HEK293 (cell line): ENCODE measurements around the gene MYO5B.

ENCODE experiments used
- GFI1B ChIP-seq: fragments of 450-650 bp; formaldehyde crosslinking; IDR thresholded peaks from 2 replicates; pipeline ENCODE4 v1.5.1; 2016; ENCODE audit warnings: missing biosample characterization, missing genetic modification characterization
- GLIS1 ChIP-seq: fragments of 450-650 bp; formaldehyde crosslinking; IDR thresholded peaks from 2 replicates; pipeline ENCODE4 v1.5.1; 2016; ENCODE audit warnings: missing biosample characterization, missing genetic modification characterization
- KLF10 ChIP-seq: fragments of 450-650 bp; IDR thresholded peaks from 2 replicates; pipeline ENCODE4 v1.5.1; 2018; ENCODE audit warnings: missing biosample characterization, mild to moderate bottlenecking, missing genetic modification characterization
- KLF17 ChIP-seq: fragments of 450-650 bp; formaldehyde crosslinking; IDR thresholded peaks from 2 replicates; pipeline ENCODE4 v1.5.1; 2016; ENCODE audit warnings: missing biosample characterization, missing genetic modification characterization
- KLF8 ChIP-seq: fragments of 450-650 bp; formaldehyde crosslinking; IDR thresholded peaks from 2 replicates; pipeline ENCODE4 v1.5.1; 2016; ENCODE audit warnings: missing biosample characterization, missing genetic modification characterization
- KLF9 ChIP-seq: fragments of 450-650 bp; formaldehyde crosslinking; IDR thresholded peaks from 2 replicates; pipeline ENCODE4 v1.5.1; 2016; ENCODE audit warnings: missing biosample characterization, missing genetic modification characterization, low read depth
- MEIS1 ChIP-seq: sonication (generic); formaldehyde crosslinking; IDR thresholded peaks from 2 replicates; pipeline ENCODE4 v1.8.1; 2022; ENCODE audit warnings: missing genetic modification reagents, mild to moderate bottlenecking, borderline replicate concordance
- MYNN ChIP-seq: fragments of 450-650 bp; formaldehyde crosslinking; IDR thresholded peaks from 2 replicates; pipeline ENCODE4 v1.5.1; 2016; ENCODE audit warnings: missing biosample characterization, missing genetic modification characterization, borderline replicate concordance
- TCF7L2 ChIP-seq: IDR thresholded peaks from 2 replicates; pipeline ENCODE4 v1.6.1; 2011; ENCODE audit warnings: low read depth, mild to moderate bottlenecking, inconsistent platforms, low read length, moderate library complexity, borderline replicate concordance
- WT1 ChIP-seq: fragments of 450-650 bp; formaldehyde crosslinking; IDR thresholded peaks from 2 replicates; pipeline ENCODE4 v1.5.1; 2016; ENCODE audit warnings: missing biosample characterization, missing genetic modification characterization
- ZBTB20 ChIP-seq: fragments of 450-650 bp; formaldehyde crosslinking; IDR thresholded peaks from 2 replicates; pipeline ENCODE4 v1.5.1; 2016; ENCODE audit warnings: missing biosample characterization, missing genetic modification characterization
- ZNF114 ChIP-seq: fragments of 450-650 bp; formaldehyde crosslinking; IDR thresholded peaks from 2 replicates; pipeline ENCODE4 v1.5.0; 2017; ENCODE audit warnings: missing biosample characterization, missing genetic modification characterization
- ZNF26 ChIP-seq: fragments of 450-650 bp; formaldehyde crosslinking; IDR thresholded peaks from 2 replicates; pipeline ENCODE4 v1.5.1; 2016; ENCODE audit warnings: missing biosample characterization, missing genetic modification characterization
- ZNF473 ChIP-seq: fragments of 450-650 bp; formaldehyde crosslinking; IDR thresholded peaks from 2 replicates; pipeline ENCODE4 v1.5.1; 2017; ENCODE audit warnings: missing biosample characterization, missing genetic modification characterization
- ZNF501 ChIP-seq: fragments of 450-650 bp; formaldehyde crosslinking; IDR thresholded peaks from 2 replicates; pipeline ENCODE4 v1.5.1; 2016; ENCODE audit warnings: missing biosample characterization, missing genetic modification characterization
- ZNF530 ChIP-seq: fragments of 450-650 bp; formaldehyde crosslinking; IDR thresholded peaks from 2 replicates; pipeline ENCODE4 v1.5.1; 2016; ENCODE audit warnings: low read depth, missing biosample characterization, missing genetic modification characterization
- ZNF660 ChIP-seq: fragments of 450-650 bp; IDR thresholded peaks from 2 replicates; pipeline ENCODE4 v1.5.1; 2018; ENCODE audit warnings: missing biosample characterization, mild to moderate bottlenecking, missing genetic modification characterization
- ZNF670 ChIP-seq: fragments of 450-650 bp; formaldehyde crosslinking; IDR thresholded peaks from 2 replicates; pipeline ENCODE4 v1.5.1; 2016; ENCODE audit warnings: missing biosample characterization, missing genetic modification characterization, low read depth
- ZNF837 ChIP-seq: fragments of 450-650 bp; formaldehyde crosslinking; IDR thresholded peaks from 2 replicates; pipeline ENCODE4 v1.5.1; 2016; ENCODE audit warnings: missing biosample characterization, missing genetic modification characterization
- TF ChIP-seq, protein P1 (sequence below): fragments of 450-650 bp; formaldehyde crosslinking; conservative IDR thresholded peaks from 2 replicates; pipeline ENCODE4 v1.5.1; 2016; ENCODE audit warnings: low read depth, missing biosample characterization, missing genetic modification characterization
- TF ChIP-seq, protein P2 (sequence below): fragments of 450-650 bp; formaldehyde crosslinking; IDR thresholded peaks from 2 replicates; pipeline ENCODE4 v1.5.1; 2017; ENCODE audit warnings: missing biosample characterization, missing genetic modification characterization
- TF ChIP-seq, protein P3 (sequence below): fragments of 450-650 bp; formaldehyde crosslinking; IDR thresholded peaks from 2 replicates; pipeline ENCODE4 v1.5.1; 2016; ENCODE audit warnings: missing biosample characterization, missing genetic modification characterization
- TF ChIP-seq, protein P4 (sequence below): fragments of 450-650 bp; formaldehyde crosslinking; IDR thresholded peaks from 2 replicates; pipeline ENCODE4 v1.5.1; 2016; ENCODE audit warnings: missing biosample characterization, missing genetic modification characterization

The MYO5B gene

DNA sequence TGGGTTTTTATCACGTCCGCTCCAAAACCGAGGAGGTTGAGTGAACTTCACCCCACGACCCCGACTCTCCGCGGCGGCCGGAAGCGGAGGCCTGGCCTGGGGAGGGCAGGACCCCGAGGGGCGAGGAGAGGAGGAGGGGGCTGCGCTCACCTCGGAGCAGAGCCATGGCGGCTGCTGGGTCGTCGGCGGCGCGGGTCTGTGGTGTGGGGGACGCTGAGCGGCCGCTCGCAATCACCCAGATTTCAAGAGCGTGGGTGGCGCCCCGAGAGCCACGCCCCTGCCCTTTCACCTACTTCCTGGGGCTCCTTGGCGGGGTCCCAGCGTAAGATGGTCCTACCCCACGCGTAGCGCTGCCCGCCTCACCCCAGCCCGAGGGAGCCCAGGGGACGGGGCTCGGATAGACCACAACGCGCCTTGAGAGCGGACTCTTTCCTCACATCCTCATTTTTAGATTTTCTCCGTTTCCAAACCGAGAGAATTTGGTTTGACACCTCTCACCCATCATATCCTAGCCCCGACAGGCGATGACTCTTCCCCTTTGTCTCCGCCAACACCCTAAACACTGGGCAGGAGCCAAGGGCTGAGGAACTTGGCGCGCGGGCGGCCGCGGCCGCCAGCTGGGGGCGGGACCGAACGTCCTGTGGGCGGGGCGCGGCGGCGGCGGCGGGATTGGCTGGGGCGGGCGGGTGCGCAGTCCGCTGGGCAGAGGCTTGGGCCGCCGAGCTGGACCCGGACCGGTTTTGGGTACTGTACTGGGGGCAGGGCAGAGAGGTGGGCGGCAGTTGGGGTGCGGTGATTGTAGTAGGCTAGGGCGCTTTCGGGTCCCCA is 381.4 kb downstream of the MYO5B start, which contains the start of gene ACAA2 (continued):
- peak; percentile 45; the same call in 1 of the 2 replicates for TF ChIP-seq KLF17
- 0 out of 2 replicates have a peak, but pooled peaks have one; percentile 15 for TF ChIP-seq ZNF837
- no peak for TF ChIP-seq ZNF473 (tag by site-specific recombination)
- peak; percentile 41; the same call in 1 of the 2 replicates for TF ChIP-seq WT1
- no peak for TF ChIP-seq MEIS1 (CRISPR knock-in tag)
- TF ChIP-seq, protein P1, sequence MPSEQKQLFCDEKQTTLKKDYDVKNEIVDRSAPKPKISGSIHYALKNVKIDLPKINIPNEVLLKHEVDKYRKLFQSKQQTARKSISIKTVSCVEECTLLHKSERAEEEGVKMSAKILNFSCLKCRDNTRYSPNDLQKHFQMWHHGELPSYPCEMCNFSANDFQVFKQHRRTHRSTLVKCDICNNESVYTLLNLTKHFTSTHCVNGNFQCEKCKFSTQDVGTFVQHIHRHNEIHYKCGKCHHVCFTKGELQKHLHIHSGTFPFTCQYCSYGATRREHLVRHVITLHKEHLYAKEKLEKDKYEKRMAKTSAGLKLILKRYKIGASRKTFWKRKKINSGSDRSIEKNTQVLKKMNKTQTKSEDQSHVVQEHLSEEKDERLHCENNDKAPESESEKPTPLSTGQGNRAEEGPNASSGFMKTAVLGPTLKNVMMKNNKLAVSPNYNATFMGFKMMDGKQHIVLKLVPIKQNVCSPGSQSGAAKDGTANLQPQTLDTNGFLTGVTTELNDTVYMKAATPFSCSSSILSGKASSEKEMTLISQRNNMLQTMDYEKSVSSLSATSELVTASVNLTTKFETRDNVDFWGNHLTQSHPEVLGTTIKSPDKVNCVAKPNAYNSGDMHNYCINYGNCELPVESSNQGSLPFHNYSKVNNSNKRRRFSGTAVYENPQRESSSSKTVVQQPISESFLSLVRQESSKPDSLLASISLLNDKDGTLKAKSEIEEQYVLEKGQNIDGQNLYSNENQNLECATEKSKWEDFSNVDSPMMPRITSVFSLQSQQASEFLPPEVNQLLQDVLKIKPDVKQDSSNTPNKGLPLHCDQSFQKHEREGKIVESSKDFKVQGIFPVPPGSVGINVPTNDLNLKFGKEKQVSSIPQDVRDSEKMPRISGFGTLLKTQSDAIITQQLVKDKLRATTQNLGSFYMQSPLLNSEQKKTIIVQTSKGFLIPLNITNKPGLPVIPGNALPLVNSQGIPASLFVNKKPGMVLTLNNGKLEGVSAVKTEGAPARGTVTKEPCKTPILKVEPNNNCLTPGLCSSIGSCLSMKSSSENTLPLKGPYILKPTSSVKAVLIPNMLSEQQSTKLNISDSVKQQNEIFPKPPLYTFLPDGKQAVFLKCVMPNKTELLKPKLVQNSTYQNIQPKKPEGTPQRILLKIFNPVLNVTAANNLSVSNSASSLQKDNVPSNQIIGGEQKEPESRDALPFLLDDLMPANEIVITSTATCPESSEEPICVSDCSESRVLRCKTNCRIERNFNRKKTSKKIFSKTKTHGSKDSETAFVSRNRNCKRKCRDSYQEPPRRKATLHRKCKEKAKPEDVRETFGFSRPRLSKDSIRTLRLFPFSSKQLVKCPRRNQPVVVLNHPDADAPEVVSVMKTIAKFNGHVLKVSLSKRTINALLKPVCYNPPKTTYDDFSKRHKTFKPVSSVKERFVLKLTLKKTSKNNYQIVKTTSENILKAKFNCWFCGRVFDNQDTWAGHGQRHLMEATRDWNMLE (tag by site-specific recombination), result no peak
- TF ChIP-seq, protein P2, sequence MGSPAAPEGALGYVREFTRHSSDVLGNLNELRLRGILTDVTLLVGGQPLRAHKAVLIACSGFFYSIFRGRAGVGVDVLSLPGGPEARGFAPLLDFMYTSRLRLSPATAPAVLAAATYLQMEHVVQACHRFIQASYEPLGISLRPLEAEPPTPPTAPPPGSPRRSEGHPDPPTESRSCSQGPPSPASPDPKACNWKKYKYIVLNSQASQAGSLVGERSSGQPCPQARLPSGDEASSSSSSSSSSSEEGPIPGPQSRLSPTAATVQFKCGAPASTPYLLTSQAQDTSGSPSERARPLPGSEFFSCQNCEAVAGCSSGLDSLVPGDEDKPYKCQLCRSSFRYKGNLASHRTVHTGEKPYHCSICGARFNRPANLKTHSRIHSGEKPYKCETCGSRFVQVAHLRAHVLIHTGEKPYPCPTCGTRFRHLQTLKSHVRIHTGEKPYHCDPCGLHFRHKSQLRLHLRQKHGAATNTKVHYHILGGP (tag by site-specific recombination), result no peak
- TF ChIP-seq ZNF114, result no peak
- TF ChIP-seq GFI1B (tag by site-specific recombination), result 0 out of 2 replicates have a peak, but pooled peaks have one; percentile 22
- peak; percentile 63; the same call in 1 of the 2 replicates for TF ChIP-seq ZBTB20 (tag by site-specific recombination)
- no peak for TF ChIP-seq ZNF26 (tag by site-specific recombination)
- TF ChIP-seq KLF9 (tag by site-specific recombination), result peak; percentile 89
- TF ChIP-seq GLIS1 (tag by site-specific recombination), result peak; percentile 99
- TF ChIP-seq, protein P3, sequence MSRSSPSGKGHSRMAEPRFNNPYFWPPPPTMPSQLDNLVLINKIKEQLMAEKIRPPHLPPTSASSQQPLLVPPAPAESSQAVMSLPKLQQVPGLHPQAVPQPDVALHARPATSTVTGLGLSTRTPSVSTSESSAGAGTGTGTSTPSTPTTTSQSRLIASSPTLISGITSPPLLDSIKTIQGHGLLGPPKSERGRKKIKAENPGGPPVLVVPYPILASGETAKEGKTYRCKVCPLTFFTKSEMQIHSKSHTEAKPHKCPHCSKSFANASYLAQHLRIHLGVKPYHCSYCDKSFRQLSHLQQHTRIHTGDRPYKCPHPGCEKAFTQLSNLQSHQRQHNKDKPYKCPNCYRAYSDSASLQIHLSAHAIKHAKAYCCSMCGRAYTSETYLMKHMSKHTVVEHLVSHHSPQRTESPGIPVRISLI (tag by site-specific recombination), result no peak
- no peak for TF ChIP-seq ZNF670
- no peak for TF ChIP-seq ZNF530
- TF ChIP-seq ZNF660, result peak; percentile 17; the same call in 1 of the 2 replicates
- TF ChIP-seq ZNF501, result peak; percentile 89
- TF ChIP-seq MYNN (tag by site-specific recombination), result no peak
- TF ChIP-seq, protein P4, sequence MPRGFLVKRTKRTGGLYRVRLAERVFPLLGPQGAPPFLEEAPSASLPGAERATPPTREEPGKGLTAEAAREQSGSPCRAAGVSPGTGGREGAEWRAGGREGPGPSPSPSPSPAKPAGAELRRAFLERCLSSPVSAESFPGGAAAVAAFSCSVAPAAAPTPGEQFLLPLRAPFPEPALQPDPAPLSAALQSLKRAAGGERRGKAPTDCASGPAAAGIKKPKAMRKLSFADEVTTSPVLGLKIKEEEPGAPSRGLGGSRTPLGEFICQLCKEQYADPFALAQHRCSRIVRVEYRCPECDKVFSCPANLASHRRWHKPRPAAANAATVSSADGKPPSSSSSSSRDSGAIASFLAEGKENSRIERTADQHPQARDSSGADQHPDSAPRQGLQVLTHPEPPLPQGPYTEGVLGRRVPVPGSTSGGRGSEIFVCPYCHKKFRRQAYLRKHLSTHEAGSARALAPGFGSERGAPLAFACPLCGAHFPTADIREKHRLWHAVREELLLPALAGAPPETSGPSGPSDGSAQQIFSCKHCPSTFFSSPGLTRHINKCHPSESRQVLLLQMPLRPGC (tag by site-specific recombination), result no peak
- TF ChIP-seq KLF8, result peak; percentile 80
- peak; percentile 91 for TF ChIP-seq KLF10
- TF ChIP-seq TCF7L2, result no peak
